HL-60/S4 treated with retinoic acid at 250 ng/mL for 4 days and 3 days (cell line): ENCODE results near the gene IKZF3.
"Not testable (repeated sequence)": the region's sequence is repeated elsewhere in the genome, so short reads cannot be mapped to it uniquely, and the experiment has no call there.

Source experiments
- in situ Hi-C: fragments of 300-500 bp; cut with MboI; formaldehyde crosslinking; loops from 2 replicates; pipeline ENCODE4 v1.7.0; 2022; ENCODE audit warnings: low sequenced_read_pairs

IKZF3 gene

DNA sequence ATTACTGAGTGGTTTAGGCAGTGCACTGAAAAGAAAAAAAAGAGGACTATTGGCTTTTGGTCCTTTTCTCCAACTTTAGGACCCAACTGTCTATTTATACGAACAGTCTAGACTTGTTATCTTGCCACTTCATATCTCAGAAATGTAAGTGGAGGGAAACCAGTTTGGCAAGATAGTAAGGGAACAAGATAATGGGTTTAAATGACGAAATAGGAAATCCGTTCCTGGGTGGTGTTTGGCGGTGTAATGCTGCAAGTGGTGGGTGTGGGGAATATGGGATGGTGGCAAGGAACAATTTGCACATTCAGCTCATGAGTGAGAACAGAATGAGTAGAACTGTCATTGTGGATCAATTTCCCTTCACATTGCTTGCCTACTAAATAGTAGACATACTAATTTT lies 81.6 kb downstream of the IKZF3 start:
- in situ Hi-C loops: no loop called here

DNA sequence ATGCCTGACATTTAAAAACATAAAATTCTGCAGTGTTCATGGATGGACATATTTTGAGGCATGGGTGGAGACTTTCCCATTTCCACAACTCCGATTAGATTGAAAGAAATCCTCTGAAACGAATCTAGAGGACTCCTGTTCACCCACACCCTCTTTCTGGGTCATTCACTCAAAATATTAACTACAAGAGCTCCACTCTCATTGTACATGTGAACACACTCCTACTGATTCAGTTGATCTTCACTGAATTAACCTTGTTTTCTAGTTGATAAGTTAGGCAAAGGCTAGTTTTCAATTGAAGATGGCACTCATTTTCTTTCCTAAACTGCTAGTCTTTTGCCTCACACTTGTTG lies 82.3 kb downstream of the IKZF3 start:
- in situ Hi-C loops: no loop called here

DNA sequence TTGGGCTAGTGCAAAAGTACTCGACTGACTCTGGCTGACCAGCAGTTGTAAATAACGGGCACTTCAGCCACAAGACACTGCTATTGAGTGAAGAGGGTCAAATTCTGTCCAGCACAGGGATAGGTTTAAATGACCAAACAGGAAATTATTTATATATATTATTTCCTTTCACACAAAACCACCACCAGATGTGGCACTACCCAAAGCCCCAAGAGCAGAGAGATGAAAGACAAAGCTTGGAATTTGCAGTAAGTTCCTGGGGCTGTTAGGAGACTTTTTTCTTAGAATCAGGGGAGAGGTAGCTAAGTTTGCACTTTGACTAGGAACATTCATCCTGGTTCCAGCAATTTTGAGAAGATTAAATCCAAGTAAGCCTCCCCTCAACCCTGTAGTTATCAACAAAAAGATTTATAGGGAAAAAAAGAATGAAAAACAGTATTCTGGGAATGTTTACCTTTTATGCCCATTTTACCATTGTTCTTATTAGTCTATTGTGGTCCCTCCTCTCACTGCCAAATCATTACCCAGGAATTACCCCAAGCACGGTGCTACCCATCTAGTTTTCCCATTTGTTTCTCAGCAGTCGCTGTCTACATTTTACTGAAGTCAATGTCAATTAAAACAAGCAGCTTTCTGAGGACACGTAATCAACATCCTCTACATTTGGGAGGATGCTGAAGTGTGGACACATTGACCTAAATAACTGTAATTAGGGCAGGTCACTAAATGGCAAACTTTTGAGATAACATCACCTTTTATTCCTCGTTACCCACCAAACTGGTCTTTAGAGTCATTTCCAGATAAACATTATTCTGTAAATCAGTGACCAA lies 82.9 kb downstream of the IKZF3 start:
- in situ Hi-C loops: no loop called here

DNA sequence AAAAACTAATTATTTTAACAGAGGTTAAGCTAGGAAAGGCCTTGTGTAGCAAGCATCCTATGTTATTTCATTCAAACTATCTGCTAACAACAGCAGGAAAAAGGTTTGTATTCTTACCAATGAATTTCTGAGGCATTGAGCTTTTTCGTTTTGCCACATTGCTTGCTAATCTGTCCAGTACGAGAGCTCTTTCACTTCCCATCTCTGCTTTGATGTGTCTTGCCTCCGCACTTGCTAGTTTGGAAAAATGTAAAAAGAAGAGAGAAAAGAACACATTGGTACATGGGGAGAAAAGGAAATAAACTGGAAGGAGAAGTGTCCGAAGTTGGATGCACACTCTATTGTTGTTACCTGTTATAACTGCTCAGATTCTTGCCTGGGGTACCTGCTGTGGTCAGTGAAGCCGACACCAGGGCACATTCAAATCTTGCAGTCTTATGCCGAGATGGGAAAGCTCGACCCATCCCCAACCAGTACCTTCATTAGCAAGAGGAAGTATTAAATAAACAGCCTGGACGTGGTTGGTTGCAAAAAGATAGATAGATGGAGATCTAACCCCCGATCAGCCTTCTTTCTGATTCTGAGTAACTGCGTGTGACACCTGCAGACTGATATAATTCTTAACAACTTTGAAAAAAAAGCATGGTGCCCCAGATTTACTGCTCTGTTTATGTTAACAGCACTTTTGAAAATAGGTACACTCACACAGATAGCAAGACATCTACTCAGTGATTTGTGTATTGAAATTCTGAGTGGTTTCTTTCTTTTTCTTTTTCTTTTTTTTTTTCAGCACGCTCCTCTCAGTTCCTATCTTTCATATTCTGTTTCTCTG lies 86.4 kb downstream of the IKZF3 start:
- in situ Hi-C loops: no loop called here

DNA sequence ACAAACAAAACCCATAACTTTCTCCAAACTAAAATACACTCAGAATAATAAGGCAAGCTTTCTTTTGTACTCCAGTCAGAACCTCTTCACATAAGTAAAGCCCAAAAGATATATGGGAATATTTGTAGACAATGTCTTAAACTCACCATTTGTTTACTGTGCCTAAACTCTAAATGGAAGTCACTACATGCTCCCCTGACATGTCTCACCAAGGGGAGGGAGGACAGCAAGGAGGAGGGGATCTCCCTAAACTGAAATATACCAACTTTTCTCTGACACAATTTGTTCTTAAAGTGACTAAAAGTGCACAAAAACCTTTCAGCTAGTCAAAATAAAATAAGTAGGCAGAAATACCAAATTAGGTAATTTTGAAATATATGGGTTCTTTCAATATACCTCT lies 87.9 kb downstream of the IKZF3 start:
- in situ Hi-C loops: no loop called here

DNA sequence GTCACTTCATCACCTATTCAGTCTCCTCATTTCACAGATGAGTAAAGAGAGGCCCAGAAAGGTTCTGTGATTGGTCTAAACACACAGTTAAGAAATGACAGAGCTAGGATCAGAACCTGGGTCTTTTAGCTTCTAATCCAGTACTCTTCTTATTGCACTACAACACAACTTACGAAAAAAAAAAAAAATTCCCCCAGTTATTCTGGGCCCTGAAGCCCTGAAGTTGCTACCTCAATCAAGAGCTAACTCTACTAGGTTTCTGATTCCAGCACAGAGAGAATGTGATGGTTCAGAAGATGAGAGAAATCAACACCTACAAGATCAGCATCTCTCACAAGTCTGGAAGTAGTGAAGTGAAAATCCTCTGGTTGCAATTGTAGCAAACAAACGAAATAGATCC lies 89.1 kb downstream of the IKZF3 start:
- in situ Hi-C loops: no loop called here

DNA sequence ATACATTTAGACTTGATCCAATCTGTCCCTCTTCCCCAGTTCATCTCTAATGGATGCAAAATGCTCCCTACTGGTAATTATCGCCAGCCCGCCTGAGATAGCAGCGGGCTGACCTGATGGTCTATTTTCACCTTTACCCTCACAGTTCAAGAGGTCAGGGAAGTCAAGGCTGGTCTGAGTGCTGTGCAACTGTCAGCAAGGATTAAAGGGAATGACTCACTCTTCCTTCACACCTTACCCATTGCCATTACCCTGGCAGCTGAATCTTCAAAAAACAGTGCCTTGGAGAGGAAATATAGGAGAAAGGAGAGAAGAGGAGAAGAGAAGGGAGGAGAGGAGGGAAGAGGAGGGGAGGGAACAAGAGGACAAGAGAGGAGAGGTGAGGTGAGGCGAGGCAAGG lies 90.1 kb downstream of the IKZF3 start:
- in situ Hi-C loops: no loop called here

DNA sequence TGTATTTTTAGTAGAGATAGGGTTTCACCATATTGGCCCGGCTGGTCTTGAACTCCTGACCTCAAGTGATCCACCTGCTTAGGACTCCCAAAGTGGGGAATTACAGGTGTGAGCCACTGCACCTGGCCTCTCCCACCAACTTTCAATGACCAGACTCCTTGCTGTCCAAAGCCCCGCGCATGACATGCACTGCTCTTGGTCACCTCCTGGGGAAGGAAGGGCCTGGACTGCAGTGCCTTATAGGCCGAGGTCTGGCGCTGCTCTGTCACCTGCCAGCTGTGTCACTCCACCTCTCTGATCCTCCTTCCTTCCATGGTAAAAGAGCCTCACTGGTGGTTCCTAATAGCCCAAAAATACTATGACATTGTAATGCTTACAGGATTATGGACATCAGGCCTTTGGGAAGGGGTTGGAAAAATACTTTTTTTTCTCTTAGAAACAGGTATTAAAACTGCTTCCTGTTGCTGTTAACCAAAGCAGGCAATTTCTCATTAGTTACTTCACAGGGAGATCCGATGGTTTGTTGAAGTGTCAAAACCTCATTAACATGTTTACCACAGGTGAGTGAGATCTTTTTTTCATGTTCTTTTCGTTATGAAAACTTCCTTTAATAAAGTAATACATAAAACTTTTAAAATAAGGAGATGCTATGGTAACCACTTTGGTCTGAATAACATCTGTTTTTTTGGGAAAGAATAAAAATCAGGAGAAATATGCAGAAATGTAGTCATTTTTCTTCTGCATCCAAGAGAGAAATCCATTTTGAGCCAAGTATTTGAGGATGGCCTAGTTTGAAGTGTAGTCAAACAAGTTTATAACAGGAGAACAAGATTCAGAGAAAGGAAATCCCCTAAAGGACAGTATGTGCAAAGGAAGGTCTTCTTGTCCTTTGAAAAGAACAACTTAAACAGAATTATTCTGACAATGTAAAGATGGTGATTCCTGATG lies 90.9 kb downstream of the IKZF3 start:
- in situ Hi-C loops: no loop called here

DNA sequence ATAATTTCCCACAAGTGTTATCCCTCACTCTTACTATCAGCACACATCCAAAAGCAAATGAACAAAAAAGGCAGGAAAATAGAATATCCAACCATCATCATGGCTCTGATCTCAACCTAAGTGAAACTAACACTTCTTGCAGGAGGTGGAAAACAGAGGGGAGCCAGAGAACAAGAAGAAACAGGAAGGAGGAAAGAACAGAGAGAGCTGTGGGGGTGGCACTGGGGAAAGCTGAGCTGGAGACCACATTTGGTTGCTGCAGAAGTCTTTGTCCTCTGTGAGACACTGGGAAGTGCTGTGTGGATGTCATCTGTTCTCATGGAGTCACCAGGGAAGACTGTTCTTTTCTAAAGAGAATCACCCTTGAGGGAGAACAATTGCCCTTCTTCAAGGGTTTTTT lies 91.7 kb downstream of the IKZF3 start:
- in situ Hi-C loops: no loop called here

DNA sequence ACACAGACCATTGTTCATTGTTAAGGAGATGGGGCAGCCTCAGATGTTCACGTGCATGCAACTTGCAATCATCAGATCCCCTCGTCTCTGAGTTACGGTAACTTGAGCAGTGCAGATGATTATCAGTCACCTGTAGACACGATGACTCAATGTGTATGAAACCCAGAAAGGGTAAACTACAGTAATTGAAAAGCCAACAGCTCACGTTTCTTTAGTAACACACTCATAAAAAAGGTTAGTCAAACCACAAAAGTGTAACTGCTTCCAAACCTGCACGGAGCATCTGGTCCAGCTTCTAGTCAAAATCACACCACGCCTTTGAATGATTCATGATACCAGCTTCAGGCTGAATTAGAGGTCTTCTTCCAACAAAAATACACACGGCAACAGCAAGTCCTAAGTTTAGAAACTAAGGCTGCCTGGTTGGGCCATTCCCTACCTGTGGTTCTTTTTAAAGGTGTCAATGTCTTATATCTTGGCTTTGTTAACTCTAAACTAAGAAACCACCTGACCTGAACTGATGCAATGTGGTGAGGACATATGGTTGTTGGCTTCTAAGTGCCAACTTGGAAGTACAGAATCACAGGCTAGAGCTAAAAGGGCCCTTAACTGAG lies 94.0 kb downstream of the IKZF3 start:
- in situ Hi-C loops: no loop called here

DNA sequence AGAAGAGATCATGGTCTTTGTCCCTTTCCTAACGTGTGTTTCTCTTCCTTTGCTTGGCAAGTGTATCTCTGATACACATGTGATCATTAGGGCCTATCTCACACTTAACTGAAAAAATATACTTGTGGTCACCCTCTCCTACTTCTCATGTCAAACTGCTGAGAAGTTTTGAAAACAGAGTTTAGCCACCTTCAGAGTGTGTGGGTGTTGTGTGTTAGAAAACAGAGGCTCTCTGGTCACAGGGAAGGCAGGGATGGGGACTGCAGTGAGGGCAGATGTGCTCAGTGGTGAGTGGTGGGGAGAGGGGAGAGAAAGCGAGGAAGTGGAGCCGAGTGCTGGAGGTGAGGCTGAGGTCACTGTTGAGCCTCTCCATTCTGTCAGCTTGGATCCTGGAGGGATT lies 97.0 kb downstream of the IKZF3 start:
- in situ Hi-C loops: no loop called here

DNA sequence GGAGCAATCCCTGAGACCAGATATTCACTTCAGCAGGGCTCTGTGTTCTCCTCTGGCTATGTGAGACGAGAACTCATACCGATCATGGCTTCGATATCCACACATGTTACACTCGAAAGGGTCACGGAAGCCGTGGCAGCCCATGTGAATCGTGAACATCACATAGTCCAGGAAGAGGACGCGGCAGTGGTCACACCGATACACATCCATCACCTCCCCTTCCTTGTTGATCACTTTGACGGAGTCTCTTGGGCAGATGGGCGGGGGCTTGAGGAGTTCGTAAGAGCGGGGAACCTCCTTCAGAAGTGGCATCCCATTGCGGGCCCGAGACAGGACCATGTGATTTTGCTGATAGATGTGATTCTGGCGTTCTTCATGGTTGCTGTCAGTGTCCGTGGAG lies 98.3 kb downstream of the IKZF3 start:
- in situ Hi-C loops: no loop called here

DNA sequence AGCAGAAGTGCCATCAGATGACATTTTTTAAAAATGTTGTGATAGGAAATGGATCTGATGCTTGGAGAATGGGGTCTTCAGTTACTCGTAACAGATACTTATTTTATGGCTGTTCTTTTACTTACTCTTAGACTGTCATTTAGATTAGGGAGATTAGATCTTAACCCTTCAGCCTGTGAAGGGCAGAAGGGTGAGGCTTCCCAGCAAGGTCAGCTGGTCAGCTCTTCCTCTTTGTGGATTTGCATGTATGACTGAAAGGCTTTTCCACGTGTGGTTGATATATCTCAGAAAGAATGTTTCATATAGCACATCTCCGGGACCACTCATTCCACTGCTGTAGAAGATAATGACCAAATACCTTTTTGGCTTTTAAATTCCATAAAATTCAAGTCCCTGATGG lies 98.9 kb downstream of the IKZF3 start:
- in situ Hi-C loops: no loop called here

DNA sequence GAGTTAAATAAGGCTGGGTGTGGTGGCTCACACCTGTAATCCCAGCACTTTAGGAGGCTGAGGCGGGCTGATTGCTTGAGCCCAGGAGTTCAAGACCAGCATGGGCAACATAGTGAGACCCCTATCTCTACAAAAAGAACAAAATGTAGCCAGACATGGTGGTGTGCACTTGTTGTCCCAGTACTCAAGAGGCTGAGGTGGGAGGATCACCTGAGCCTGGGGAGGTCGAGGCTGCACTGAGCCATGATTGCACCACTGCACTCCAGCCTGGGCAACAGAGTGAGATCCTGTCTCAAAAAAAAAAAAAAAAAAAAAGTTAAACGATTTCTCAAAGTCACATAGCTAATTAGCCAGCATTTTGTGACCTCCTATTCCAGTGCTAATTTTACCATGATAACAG lies 99.9 kb downstream of the IKZF3 start:
- in situ Hi-C loops: not testable (repeated sequence)

DNA sequence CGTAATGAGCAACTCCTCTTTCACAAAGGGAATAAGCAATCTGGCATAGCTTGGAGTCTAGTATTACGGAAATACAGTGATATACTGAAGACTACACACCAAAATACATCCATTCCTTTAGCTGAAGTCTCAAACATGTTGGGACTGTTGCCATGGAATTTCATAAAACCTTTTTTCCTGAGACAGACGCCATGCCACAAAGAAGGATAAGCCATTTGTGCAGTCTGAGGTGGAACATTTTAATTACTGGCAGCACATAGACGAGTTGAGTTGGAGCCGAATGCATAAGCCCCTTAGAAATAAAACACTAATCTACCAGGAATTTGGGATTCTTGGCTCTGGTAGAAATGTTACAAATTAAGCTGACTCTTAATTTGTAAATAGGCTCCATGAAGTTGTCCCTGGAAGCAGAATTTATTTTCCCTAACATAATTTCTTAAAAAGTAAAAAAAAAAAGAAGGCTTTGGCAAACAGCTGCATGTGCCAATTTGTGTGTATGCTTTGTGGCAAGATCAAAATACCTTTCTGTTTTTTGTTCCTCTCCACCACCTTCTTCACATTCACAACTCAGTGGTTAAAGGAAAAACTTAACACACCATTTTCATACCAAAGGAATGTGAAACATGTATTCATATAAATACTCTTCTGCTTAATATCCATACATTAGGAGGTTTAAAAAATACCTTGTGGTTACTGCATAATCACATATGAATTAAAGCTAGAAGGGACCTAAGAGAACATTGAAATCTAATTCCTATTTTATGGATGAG lies 100.9 kb downstream of the IKZF3 start:
- in situ Hi-C loops: no loop called here

DNA sequence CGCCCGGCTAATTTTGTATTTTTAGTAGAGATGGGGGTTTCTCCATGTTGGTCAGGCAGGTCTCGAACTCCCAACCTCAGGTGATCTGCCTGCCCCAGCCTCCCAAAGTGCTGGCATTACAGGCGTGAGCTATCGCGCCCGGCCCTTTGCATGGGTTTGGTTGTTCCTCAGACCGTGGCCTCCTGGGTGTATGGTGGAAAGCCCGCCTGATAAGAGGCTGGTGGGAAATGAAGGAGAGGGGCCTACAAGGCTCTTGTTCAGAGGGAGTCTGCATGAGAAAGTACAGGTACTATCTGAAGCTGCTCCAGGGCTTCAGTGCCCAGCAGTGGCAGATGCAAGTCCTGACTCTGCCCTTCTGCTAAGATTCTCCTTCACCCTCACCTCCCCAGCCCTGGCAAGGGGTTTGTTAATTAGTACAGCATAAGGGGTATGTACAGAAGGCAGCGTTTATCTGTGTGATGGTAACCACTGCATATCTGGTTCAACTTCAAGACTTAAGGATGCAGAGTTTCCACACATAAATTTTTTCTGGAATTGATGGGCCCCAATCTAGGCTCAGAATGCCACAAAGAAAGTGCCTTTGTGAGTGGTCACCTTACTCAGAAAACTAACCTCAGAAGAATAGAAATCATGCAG lies 102.1 kb downstream of the IKZF3 start:
- in situ Hi-C loops: no loop called here

DNA sequence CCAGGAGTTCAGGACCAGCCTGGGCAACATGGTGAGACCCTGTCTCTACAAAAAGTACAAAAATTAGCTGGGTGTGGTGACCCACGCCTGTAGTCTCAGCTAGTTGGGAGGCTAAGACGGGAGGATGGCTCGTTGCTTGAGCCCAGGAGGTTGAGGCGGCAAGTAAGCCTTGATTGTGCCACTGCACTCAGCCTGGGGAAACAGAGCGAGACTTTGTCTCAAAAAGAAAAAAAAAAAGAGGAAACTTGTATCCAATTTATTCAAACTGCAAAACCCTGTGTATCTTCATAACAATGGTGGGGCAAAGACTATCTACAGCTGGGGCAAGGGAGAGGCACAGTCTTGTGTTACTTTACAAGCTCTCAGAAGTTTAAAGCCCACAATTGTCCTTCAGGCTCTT lies 104.9 kb downstream of the IKZF3 start:
- in situ Hi-C loops: no loop called here

DNA sequence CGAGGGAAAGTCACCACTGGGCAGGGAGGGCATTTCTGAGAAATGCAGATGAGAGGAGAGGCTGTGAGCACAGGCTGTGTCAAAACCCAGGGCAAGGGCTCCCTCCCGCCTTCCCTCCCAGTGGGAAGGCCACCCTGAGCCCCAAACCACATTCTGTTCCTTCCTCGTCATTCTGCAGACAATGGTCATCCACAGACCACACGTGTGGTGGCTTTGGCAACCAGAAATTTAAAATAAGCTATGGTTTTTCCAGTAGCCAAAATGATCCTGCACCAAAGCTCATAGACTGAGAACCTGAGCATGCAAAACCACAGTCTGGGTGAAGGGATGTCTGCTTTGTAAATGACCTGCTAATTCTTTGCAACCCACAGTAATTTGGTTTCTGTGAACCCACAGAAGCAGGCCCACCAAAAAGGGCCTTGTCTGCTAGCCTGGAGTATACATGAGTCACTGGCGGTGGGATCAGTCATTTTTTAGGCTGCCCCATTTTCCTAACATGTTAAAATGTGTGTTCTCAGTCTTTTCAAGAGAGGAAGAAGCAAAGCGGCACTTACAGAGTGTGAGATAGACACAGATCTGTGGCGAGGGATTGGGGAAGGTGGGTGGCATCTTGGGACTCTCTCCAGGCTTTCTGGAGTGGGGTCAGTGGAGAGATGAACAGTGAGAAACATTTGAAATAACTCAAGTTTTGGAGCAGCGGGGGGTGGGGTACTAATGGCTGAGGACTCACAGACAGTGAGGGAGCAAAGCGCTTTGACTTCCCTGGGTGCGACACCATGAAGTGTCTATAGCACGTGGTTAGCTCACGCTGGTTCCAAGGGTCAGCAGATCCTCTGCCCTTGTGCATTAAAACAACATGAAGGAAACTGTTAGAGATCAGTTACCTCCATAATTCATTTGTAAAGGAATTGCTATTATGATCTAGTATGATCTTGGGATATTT lies 105.9 kb downstream of the IKZF3 start:
- in situ Hi-C loops: no loop called here
